ENCODE measurements around the gene TADA1.
"Not testable (repeated sequence)": the region's sequence is repeated elsewhere in the genome, so short reads cannot be mapped to it uniquely, and the experiment has no call there.

The TADA1 gene

GRCh38 chr1:166840309-166841274, 35.5 kb downstream of the TADA1 start:
- peak; percentile 41 for DNase-seq

GRCh38 chr1:166839600-166840308, 36.3 kb downstream of the TADA1 start:
- DNase-seq, result peak; percentile 32

- DNase-seq, result peak; percentile 89
These were observed 37.1 kb downstream of the TADA1 start, which contains the start of gene POGK for GRCh38 chr1:166838766-166839599. Gene POGK, plus strand, starts transcription at chr1:166839475. Its CDS starts 1,482 bp downstream, at chr1:166840957.

GRCh38 chr1:166836733-166837132, 39.3 kb downstream of the TADA1 start:
- DNase-seq, result peak; percentile 12

- DNase-seq, result not testable (repeated sequence)
These were observed 46.3 kb downstream of the TADA1 start for GRCh38 chr1:166829762-166830161.

- DNase-seq, result no peak
These were observed 48.6 kb downstream of the TADA1 start for GRCh38 chr1:166827426-166827825.

- DNase-seq, result no peak
These were observed 53.7 kb downstream of the TADA1 start for GRCh38 chr1:166822385-166822784.

GRCh38 chr1:166819974-166820373, 56.1 kb downstream of the TADA1 start:
- no peak for DNase-seq

- peak; percentile 4 for DNase-seq
These were observed 61.5 kb downstream of the TADA1 start for GRCh38 chr1:166814611-166815010.

GRCh38 chr1:166813508-166814223, 62.4 kb downstream of the TADA1 start:
- DNase-seq, result no peak

GRCh38 chr1:166811691-166812090, 64.4 kb downstream of the TADA1 start:
- DNase-seq, result peak; percentile 21

GRCh38 chr1:166808952-166809351, 67.1 kb downstream of the TADA1 start:
- no peak for DNase-seq
